CD14-positive monocyte (primary cell): ENCODE measurements around the gene STIM1. TPM values are rescaled to one million over a fixed set of nuclear protein-coding genes. Genes with fewer than 3 reads are reported as not detected.
A peak's percentile ranks its signal among the peaks of the same experiment; 100 is the strongest.

Experiments
- DNase-seq, 3 donors: peaks; one replicate each; pipeline ENCODE4 v3.0.0-alpha.2; 2011 to 2022
- H2AFZ ChIP-seq: 2 replicates; pipeline ENCODE4 v1.6.0; 2012; ENCODE audit warnings: mild to moderate bottlenecking, low read depth, low read length, inconsistent platforms; ENCODE audit not compliant: insufficient read depth, poor library complexity, severe bottlenecking
- H3K27ac ChIP-seq, 2 donors: 1 replicate in 1 of 2; 2 replicates in 1 of 2; pipeline ENCODE4 v1.5.1; 2012 to 2013; ENCODE audit warnings: low read length in 2 of 2, control low read depth in 1 of 2, inconsistent platforms in 1 of 2, low read depth in 1 of 2, mild to moderate bottlenecking in 1 of 2
- H3K27me3 ChIP-seq, 2 donors: one replicate each; pipeline versions ENCODE4 v1.6.0 to v1.6.1; 2011 to 2013; ENCODE audit warnings: low read length in 2 of 2; ENCODE audit not compliant: control insufficient read depth in 2 of 2, insufficient read depth in 2 of 2
- H3K36me3 ChIP-seq, 2 donors: replicated peaks in 1 of 2; 1 replicate in 1 of 2; 2 replicates in 1 of 2; pipeline versions ENCODE4 v1.5.1 to v1.6.1; 2012 to 2013; ENCODE audit warnings: low read length in 2 of 2, control low read depth in 1 of 2, inconsistent platforms in 1 of 2, mild to moderate bottlenecking in 1 of 2; ENCODE audit not compliant: insufficient read depth in 2 of 2, control insufficient read depth in 1 of 2
- H3K4me1 ChIP-seq, 2 donors: 1 replicate in 1 of 2; 2 replicates in 1 of 2; pipeline versions ENCODE4 v1.5.1 to v1.6.1; 2012 to 2013; ENCODE audit warnings: low read length in 2 of 2, control low read depth in 1 of 2, inconsistent platforms in 1 of 2, mild to moderate bottlenecking in 1 of 2, moderate library complexity in 1 of 2; ENCODE audit not compliant: insufficient read depth in 2 of 2, control insufficient read depth in 1 of 2
- H3K4me2 ChIP-seq: replicated peaks from 2 replicates; pipeline ENCODE3; 2012; ENCODE audit warnings: low read length, moderate library complexity, mild to moderate bottlenecking; ENCODE audit not compliant: poor library complexity, severe bottlenecking; ENCODE audit errors: extremely low read depth
- H3K4me3 ChIP-seq, 3 experiments: fragments of 200-600 bp in 1 of 3; sonication (generic) in 1 of 3; replicated peaks in 1 of 3; 1 replicate in 2 of 3; 2 replicates in 1 of 3; pipeline ENCODE4 v1.5.1; 2011 to 2013; ENCODE audit warnings: low read length in 3 of 3, mild to moderate bottlenecking in 3 of 3, control low read depth in 2 of 3, low read depth in 2 of 3, inconsistent platforms in 1 of 3, moderate library complexity in 1 of 3
- H3K79me2 ChIP-seq: 2 replicates; pipeline ENCODE4 v1.6.0; 2012; ENCODE audit warnings: mild to moderate bottlenecking, control low read depth, inconsistent platforms, low read length, moderate library complexity; ENCODE audit not compliant: insufficient read depth
- H3K9ac ChIP-seq: 2 replicates; pipeline ENCODE4 v1.6.0; 2017; ENCODE audit warnings: low read length, mild to moderate bottlenecking; ENCODE audit not compliant: insufficient read depth, poor library complexity, severe bottlenecking
- H3K9me3 ChIP-seq, 2 donors: replicated peaks in 1 of 2; 1 replicate in 1 of 2; 2 replicates in 1 of 2; pipeline versions ENCODE4 v1.5.1 to v1.6.1; 2012 to 2013; ENCODE audit warnings: low read length in 2 of 2, control low read depth in 1 of 2; ENCODE audit not compliant: control insufficient read depth in 1 of 2, insufficient read depth in 1 of 2
- H4K20me1 ChIP-seq: 2 replicates; pipeline ENCODE4 v1.6.0; 2012; ENCODE audit warnings: mild to moderate bottlenecking, low read length, control low read depth, moderate library complexity; ENCODE audit not compliant: insufficient read depth
- H3K27ac Mint-ChIP-seq, 7 donors: one replicate each; pipeline ENCODE4 v1.8.0; 2020; ENCODE audit warnings: mild to moderate bottlenecking in 7 of 7, mixed read lengths in 7 of 7, moderate library complexity in 6 of 7, inconsistent platforms in 2 of 7
- H3K27me3 Mint-ChIP-seq, 3 donors: one replicate each; pipeline ENCODE4 v1.8.0; 2021 to 2022; ENCODE audit warnings: low read depth in 3 of 3, mild to moderate bottlenecking in 3 of 3, mixed read lengths in 3 of 3, moderate library complexity in 3 of 3, inconsistent platforms in 1 of 3
- H3K36me3 Mint-ChIP-seq, 2 donors: one replicate each; pipeline ENCODE4 v1.8.0; 2020; ENCODE audit warnings: mixed read lengths in 2 of 2, inconsistent platforms in 1 of 2, mild to moderate bottlenecking in 1 of 2
- H3K4me1 Mint-ChIP-seq: one replicate; pipeline ENCODE4 v1.8.0; 2020; ENCODE audit warnings: mild to moderate bottlenecking, mixed read lengths
- H3K4me3 Mint-ChIP-seq, 2 donors: one replicate each; pipeline ENCODE4 v1.8.0; 2020; ENCODE audit warnings: mild to moderate bottlenecking in 2 of 2, mixed read lengths in 2 of 2, moderate library complexity in 1 of 2
- H3K9me3 Mint-ChIP-seq, 7 donors: one replicate each; pipeline ENCODE4 v1.8.0; 2020 to 2022; ENCODE audit warnings: mixed read lengths in 7 of 7, mild to moderate bottlenecking in 6 of 7, moderate library complexity in 6 of 7, inconsistent platforms in 2 of 7
- WGBS: methylation state at CpG from one replicate; pipeline ENCODE4 v1.1.5; 2013; ENCODE audit warnings: missing lambda C conversion rate; ENCODE audit not compliant: insufficient coverage; 5-methylcytosine and 5-hydroxymethylcytosine counted together
- intact Hi-C, 2 donors: fragments of 100-400 bp; cut with micrococcal nuclease; formaldehyde crosslinking; loops; one replicate each; pipeline versions ENCODE4 v1.15.0 to v1.15.1; 2023
- polyA plus RNA-seq, 3 donors: library from polyadenylated mRNA; depleted of rRNA in 1 of 3; unstranded in 2 of 3; stranded (reverse) in 1 of 3; fragments of 300-500 nt in 2 of 3; fragments of >200 nt in 1 of 3; fragmentation: Illumina TruSeq in 2 of 3; gene quantifications; 1 replicate in 2 of 3; 2 replicates in 1 of 3; pipeline ENCODE4 v1.2.3, GENCODE V29; 2012 to 2021
- TF ChIP-seq, protein P1 (sequence below): fragments of 200-600 bp; IDR thresholded peaks from one replicate; pipeline ENCODE4 v1.8.0; 2022; ENCODE audit warnings: antibody characterized with exemption, mild to moderate bottlenecking

Gene STIM1
- polyA plus RNA-seq, 3 donors: 14.0 to 68.6 (median 21.0) TPM

- Histone ChIP-seq H3K9ac (no peak overlapping the region), H3K9me3 (no peaks in the 10 kb centered on the region), H2AFZ (no peak overlapping the region), H3K4me3 (no peak overlapping the region), H3K4me1 (peaks cover 12 to 18% of the 10 kb centered on the region in 2 donors), H3K27ac (no peak overlapping the region), H3K79me2 (peaks cover 96% of the 10 kb centered on the region), H4K20me1 (peaks cover 92% of the 10 kb centered on the region), H3K27me3 (no peaks in the 10 kb centered on the region), H3K36me3 (no peaks in the 10 kb centered on the region), H3K4me2 (no peak overlapping the region)
- Mint-ChIP-seq H3K4me1 (peaks cover 37% of the 10 kb centered on the region), H3K9me3 (no peaks in the 10 kb centered on the region), H3K27ac (peak overlapping the region in 1 of 7 donors; percentile 51), H3K4me3 (no peak overlapping the region), H3K36me3 (peaks cover 15 to 21% of the 10 kb centered on the region in 2 donors), H3K27me3 (no peaks in the 10 kb centered on the region)
- WGBS: 100% methylated on average over 1 of the region's 1 CpG
- intact Hi-C loops: no loop called here
- no peak for DNase-seq
- TF ChIP-seq, protein P1, sequence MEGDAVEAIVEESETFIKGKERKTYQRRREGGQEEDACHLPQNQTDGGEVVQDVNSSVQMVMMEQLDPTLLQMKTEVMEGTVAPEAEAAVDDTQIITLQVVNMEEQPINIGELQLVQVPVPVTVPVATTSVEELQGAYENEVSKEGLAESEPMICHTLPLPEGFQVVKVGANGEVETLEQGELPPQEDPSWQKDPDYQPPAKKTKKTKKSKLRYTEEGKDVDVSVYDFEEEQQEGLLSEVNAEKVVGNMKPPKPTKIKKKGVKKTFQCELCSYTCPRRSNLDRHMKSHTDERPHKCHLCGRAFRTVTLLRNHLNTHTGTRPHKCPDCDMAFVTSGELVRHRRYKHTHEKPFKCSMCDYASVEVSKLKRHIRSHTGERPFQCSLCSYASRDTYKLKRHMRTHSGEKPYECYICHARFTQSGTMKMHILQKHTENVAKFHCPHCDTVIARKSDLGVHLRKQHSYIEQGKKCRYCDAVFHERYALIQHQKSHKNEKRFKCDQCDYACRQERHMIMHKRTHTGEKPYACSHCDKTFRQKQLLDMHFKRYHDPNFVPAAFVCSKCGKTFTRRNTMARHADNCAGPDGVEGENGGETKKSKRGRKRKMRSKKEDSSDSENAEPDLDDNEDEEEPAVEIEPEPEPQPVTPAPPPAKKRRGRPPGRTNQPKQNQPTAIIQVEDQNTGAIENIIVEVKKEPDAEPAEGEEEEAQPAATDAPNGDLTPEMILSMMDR: no peak
Measured at GRCh38 chr11:3936517-3936916, 81.1 kb downstream of the STIM1 start.

DNA sequence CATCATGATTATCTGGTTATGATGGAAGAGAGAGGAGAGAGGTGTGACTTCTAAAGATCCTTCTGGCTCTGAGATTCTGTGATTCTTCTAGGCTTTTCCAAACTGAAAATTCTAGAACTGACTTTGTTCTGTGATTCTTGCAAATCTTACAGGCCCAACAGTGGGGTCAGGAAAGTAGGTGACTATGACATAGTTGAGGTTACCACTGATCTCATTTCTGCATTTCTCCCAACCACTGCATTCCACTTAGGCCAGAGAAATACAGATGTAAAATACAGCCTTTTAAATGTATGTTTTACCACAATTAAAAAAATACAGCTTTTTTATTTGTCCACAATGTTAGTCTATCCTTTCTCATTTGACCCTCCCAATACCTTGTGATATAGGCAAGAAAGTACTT, 83.7 kb downstream of the STIM1 start:
- Mint-ChIP-seq H3K27me3 (no peaks in the 10 kb centered on the region), H3K27ac (peak overlapping the region in 2 of 7 donors; percentile 4 to 34), H3K4me1 (peaks cover 38% of the 10 kb centered on the region), H3K9me3 (no peaks in the 10 kb centered on the region), H3K4me3 (no peak overlapping the region), H3K36me3 (peaks cover 19 to 21% of the 10 kb centered on the region in 2 donors)
- peaks cover 90% of the 10 kb centered on the region for H4K20me1 ChIP-seq
- H3K4me2 ChIP-seq: no peak overlapping the region
- H2AFZ ChIP-seq: no peak overlapping the region
- TF ChIP-seq, protein P1: no peak
- no peak overlapping the region for H3K27ac ChIP-seq
- no peak overlapping the region for H3K4me3 ChIP-seq
- peaks cover 94% of the 10 kb centered on the region for H3K79me2 ChIP-seq
- H3K27me3 ChIP-seq: no peaks in the 10 kb centered on the region
- H3K36me3 ChIP-seq: no peaks in the 10 kb centered on the region
- H3K9me3 ChIP-seq: no peaks in the 10 kb centered on the region
- no peak overlapping the region for H3K9ac ChIP-seq
- intact Hi-C loops: no loop called here
- no peak for DNase-seq
- H3K4me1 ChIP-seq: peaks cover 14 to 23% of the 10 kb centered on the region in 2 donors
